ENCODE data around the gene AUNIP.

GRCh38 chr1:25881266-25881665, 22.0 kb upstream of the AUNIP start:
- no peak for TF ChIP-seq CTCF (IDR thresholded peaks at IDR 0.05)
- TF ChIP-seq ZNF302 (CRISPR knock-in tag; IDR thresholded peaks at IDR 0.05): no peak
- no peak for TF ChIP-seq POLR2A (IDR thresholded peaks at IDR 0.05; ENCODE audit: low read length)
- TF ChIP-seq MAX (IDR thresholded peaks at IDR 0.05): no peak
- no peak for TF ChIP-seq GATA3 (IDR thresholded peaks at IDR 0.05; ENCODE audit: borderline replicate concordance)
- TF ChIP-seq BHLHE40 (IDR thresholded peaks at IDR 0.05; ENCODE audit: low read depth, low read length): no peak
- no peak for TF ChIP-seq CBX8 (IDR thresholded peaks at IDR 0.05)
- TF ChIP-seq ZSCAN20 (CRISPR knock-in tag; IDR thresholded peaks at IDR 0.05): no peak
- no peak for TF ChIP-seq ZFP36 (IDR thresholded peaks at IDR 0.05; ENCODE audit: borderline replicate concordance, partially characterized antibody)
- no peak for TF ChIP-seq RCOR1 (IDR thresholded peaks at IDR 0.05; ENCODE audit: low read depth, low read length)

Data from A549 (cell line).